Right cardiac atrium (tissue), 5 donors: ENCODE measurements around the gene NOX5. TPM values are rescaled to one million over a fixed set of nuclear protein-coding genes. Genes with fewer than 3 reads are reported as not detected.
"Not testable (repeated sequence)": the region's sequence is repeated elsewhere in the genome, so short reads cannot be mapped to it uniquely, and the experiment has no call there.

ENCODE experiments used
- ATAC-seq, 2 donors: fragments of 200-7000 bp; cut with Tn5 transposase; one replicate each; pipeline versions ENCODE4 v1.8.0 to v1.9.1; 2020; ENCODE audit warnings: moderate library complexity in 2 of 2, mild to moderate bottlenecking in 1 of 2
- DNase-seq, 3 donors: peaks; one replicate each; pipeline ENCODE4 v3.0.0-alpha.2; 2020
- H3K27ac ChIP-seq: one replicate; pipeline ENCODE4 v1.5.1; 2013; ENCODE audit warnings: mild to moderate bottlenecking, low read length, control low read depth, moderate library complexity
- H3K27me3 ChIP-seq: one replicate; pipeline ENCODE4 v1.6.1; 2013; ENCODE audit not compliant: control insufficient read depth, insufficient read depth
- H3K4me1 ChIP-seq: one replicate; pipeline ENCODE4 v1.6.1; 2013; ENCODE audit warnings: low read length; ENCODE audit not compliant: control insufficient read depth, insufficient read depth
- H3K4me3 ChIP-seq: one replicate; pipeline ENCODE4 v1.5.1; 2013; ENCODE audit warnings: low read length, control low read depth
- H3K9me3 ChIP-seq: one replicate; pipeline ENCODE4 v1.6.1; 2013; ENCODE audit warnings: low read length; ENCODE audit not compliant: control insufficient read depth
- WGBS: extraction: QIAGEN DNeasy Blood & Tissue Kit; methylation state at CpG from one replicate; pipeline ENCODE4 v1.1.7; 2013; 5-methylcytosine and 5-hydroxymethylcytosine counted together
- intact Hi-C, 4 donors: fragments of 100-400 bp; cut with DNase I; formaldehyde crosslinking; loops; one replicate each; pipeline versions ENCODE4 v1.11.0 to v1.14.0; 2022 to 2023
- long read RNA-seq, 4 donors: library from polyadenylated mRNA; unstranded; transcript quantifications; one replicate each; pipeline ENCODE4 v2.0.0, GENCODE V29; 2020 to 2021
- polyA plus RNA-seq: library from polyadenylated mRNA; stranded (reverse); fragments of 200-250 nt; gene quantifications from one replicate; pipeline ENCODE4 v1.2.3, GENCODE V29; 2013
- total RNA-seq, 4 donors: library from RNA; stranded (reverse); fragmentation: NEBNext Ultra II Directional; extraction: Animal tissue kit (Norgen Biotek cat#: 25700); gene quantifications; one replicate each; pipeline ENCODE4 v1.2.1, GENCODE V29; 2021
- donor health status: healthy with polysubstance abuse.
- donor health status: DM: no; HTN: yes; CAD: no.
- donor health status: DM: no; HTN: no; CAD: no.
- donor health status: DM: no; HTN: yes; CAD: no; lungs with severe emphysema.
- donor health status: DM: yes; HTN: yes; CAD: no.

NOX5 gene, protein sequence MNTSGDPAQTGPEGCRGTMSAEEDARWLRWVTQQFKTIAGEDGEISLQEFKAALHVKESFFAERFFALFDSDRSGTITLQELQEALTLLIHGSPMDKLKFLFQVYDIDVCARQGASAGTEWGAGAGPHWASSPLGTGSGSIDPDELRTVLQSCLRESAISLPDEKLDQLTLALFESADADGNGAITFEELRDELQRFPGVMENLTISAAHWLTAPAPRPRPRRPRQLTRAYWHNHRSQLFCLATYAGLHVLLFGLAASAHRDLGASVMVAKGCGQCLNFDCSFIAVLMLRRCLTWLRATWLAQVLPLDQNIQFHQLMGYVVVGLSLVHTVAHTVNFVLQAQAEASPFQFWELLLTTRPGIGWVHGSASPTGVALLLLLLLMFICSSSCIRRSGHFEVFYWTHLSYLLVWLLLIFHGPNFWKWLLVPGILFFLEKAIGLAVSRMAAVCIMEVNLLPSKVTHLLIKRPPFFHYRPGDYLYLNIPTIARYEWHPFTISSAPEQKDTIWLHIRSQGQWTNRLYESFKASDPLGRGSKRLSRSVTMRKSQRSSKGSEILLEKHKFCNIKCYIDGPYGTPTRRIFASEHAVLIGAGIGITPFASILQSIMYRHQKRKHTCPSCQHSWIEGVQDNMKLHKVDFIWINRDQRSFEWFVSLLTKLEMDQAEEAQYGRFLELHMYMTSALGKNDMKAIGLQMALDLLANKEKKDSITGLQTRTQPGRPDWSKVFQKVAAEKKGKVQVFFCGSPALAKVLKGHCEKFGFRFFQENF
- total RNA-seq = under 1 TPM in 3 of 4 donors, not detected in 1; 0.03 to 0.17 (median 0.06) TPM
- 0.09 TPM for polyA plus RNA-seq
- long read RNA-seq, donor 1, partial matches to known transcripts = 0 of 2 reads
- long read RNA-seq, donor 1, other reads (novel, unspliced or antisense) = 2 of 2 reads
- long read RNA-seq, donor 2 = 0 reads
- long read RNA-seq, donor 3 = 0 reads
- long read RNA-seq, donor 4, partial matches to known transcripts = 0 of 1 reads
- long read RNA-seq, donor 4, other reads (novel, unspliced or antisense) = 1 of 1 reads

DNA sequence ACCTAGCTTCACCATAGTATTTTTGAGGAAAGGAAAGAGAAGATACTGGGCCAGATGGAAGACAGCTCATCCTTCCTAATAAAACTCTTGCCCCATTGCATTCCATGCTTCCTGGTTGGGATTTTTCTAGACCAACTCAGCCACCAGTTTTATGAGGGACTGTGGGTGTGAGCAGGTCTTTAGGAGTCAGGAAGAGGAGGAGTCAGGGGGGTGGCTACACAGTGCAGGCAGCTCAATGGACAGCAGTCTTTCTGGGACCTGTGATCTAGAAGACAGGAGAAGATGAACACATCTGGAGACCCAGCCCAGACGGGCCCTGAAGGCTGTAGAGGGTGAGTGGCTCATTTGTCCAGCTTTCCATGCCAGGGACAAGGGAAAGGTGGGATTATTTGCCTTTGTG, at the start of gene NOX5:
Gene NOX5, plus strand, starts transcription at position 242 of the 400 bp plus-strand sequence. Its CDS starts 41 bp downstream, at position 283.
- 52% methylated on average over 1 of the region's 1 CpG for WGBS

DNA sequence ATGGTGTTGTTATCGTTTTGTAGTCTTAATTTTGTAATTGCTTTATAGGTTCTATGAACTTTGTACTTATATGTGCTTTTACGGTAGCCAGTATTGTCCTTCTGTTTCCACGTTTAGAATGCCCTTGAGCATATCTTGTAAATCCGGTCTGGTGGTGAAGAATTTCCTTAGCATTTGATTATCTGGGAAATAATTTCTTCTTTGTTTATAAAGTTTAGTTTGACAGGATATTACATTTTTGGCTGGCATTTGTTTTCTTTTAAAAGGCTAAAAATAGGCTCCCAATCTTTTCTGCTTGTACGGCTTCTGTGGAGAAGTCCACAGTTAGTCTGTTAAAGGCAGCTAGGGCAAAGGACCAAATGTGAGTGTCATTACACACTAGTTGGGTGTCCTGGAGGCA, 47.5 kb upstream of the NOX5 start:
- no peaks in the 10 kb centered on the region for H3K27me3 ChIP-seq
- 55% methylated on average over 5 of the region's 5 CpGs for WGBS
- no peaks in the 10 kb centered on the region for H3K9me3 ChIP-seq

More for the DNA sequence above, at the start of gene NOX5:
- H3K27me3 ChIP-seq = no peaks in the 10 kb centered on the region
- DNase-seq (no peak), ATAC-seq (no peak)
- no peak within 1 kb of the TSS for H3K4me3 ChIP-seq
- no peak within 1 kb of the TSS for H3K27ac ChIP-seq
- H3K4me1 ChIP-seq = no peaks in the 10 kb centered on the region
- intact Hi-C loops = no loop called here
- no peaks in the 10 kb centered on the region for H3K9me3 ChIP-seq

DNA sequence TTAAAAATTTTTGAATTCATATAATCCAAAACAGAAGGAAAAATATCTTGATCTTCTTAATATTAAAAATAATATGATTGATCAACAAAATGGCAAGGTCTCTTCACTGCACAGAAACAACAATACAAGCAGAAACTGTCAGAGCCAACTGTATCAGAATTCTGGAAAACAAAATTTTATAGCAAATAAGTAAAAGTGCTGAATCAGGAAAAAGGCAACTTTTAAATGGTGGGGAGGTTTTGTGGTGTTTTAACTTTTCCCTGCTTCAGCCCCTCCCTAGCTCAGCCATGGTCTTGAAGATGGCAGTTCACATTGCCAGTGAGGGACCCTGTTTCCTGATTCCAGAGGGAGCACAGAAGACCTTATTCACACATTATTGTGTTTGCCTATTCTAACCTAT, 46.5 kb upstream of the NOX5 start:
- Histone ChIP-seq H3K9me3 (no peaks in the 10 kb centered on the region), H3K4me3 (no peak overlapping the region), H3K27me3 (no peaks in the 10 kb centered on the region), H3K27ac (no peak overlapping the region), H3K4me1 (no peaks in the 10 kb centered on the region)
- no peak for DNase-seq
- intact Hi-C loops = no loop called here
- no peak for ATAC-seq

More for the DNA sequence above, 47.5 kb upstream of the NOX5 start:
- no peak overlapping the region for H3K4me3 ChIP-seq
- DNase-seq (no peak), ATAC-seq (no peak)
- intact Hi-C loops = no loop called here
- H3K4me1 ChIP-seq = no peaks in the 10 kb centered on the region
- H3K27ac ChIP-seq = no peak overlapping the region

DNA sequence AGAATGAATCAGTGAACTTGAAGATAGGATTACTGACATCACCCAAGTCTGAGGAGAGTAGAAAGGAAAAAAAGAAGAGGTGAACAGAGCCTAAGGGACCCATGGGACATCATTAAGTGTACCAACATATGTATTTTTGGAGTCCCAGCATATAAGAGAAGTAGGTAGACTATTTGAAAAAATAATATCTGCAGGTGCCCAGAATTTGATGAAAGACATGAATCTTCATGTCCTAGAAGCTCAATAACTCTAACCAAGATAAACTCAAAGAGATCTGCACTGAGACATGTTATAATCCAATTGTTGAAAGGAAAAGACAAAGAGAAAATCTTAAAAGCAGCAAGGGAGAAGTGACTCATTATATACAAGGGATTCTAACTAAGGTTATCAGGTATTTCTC, 45.2 kb upstream of the NOX5 start:
- ATAC-seq (no peak), DNase-seq (no peak)
- no peaks in the 10 kb centered on the region for H3K27me3 ChIP-seq
- H3K9me3 ChIP-seq = no peaks in the 10 kb centered on the region
- no peak overlapping the region for H3K4me3 ChIP-seq
- no peaks in the 10 kb centered on the region for H3K4me1 ChIP-seq
- H3K27ac ChIP-seq = no peak overlapping the region
- intact Hi-C loops = no loop called here

DNA sequence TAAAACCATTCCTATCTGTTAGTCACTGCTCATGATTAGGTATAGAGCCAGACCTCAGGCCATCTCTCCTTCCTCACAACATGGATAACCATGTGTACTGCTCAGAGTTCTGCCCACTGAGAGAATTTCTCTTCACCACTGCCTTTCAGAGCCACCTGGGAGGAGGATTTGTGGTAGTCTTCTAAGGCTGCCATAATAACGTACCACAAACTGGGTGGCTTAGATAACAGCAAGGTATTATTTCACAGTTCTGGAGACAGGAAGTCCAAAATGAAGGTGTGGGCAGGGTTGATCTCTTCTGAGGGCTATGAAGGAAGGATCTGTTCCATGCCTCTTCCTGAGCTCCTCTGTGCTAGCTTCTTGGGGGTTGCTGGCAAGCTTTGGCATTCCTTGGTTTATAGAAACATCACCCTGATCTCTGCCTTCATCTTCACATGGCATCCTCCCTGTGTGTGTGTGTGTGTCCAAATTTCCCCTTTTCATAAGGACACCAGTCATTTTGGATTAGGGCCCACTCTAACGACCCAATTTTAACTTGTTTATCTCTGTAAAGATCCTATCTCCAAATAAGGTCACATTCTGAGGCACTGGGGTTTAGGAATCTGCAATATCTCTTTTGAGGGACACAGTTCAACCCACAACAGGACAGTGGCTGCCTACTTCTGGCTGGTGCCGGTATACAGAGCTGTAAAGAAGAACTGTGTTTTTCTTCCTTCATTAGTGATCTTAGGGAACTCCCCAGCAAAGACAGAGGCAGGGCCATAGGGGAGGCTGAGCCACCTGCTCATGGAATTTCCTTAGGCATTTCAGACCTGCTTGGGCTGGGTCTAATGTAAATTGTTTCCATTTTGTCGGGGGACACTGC, 42.1 kb upstream of the NOX5 start:
- DNase-seq (no peak), ATAC-seq (no peak)
- Histone ChIP-seq H3K9me3 (no peaks in the 10 kb centered on the region), H3K4me3 (no peak overlapping the region), H3K27ac (no peak overlapping the region), H3K4me1 (no peaks in the 10 kb centered on the region), H3K27me3 (no peaks in the 10 kb centered on the region)
- intact Hi-C loops = no loop called here
- WGBS = 47% methylated on average over 4 of the region's 4 CpGs

DNA sequence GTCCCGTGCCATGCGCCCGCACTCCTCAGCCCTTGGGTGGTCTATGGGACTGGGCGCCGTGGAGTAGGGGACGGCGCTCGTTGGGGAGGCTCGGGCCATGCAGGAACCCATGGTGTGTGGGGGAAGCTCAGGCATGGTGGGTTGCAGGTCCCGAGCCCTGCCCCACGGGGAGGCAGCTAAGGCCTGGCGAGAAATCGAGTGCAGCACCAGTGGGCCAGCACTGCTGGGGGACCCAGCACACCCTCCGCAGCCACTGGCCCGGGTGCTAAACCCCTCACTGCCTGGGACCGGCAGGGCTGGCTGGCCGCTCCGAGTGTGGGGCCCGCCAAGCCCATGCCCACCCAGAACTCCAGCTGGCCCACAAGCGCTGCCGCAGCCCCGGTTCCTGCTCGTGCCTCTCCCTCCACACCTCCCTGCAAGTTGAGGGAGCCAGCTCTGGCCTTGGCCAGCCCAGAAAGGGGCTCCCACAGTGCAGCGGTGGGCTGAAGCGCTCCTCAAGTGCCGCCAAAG, 38.8 kb upstream of the NOX5 start:
- ATAC-seq, H3K9me3 ChIP-seq, H3K27ac ChIP-seq, H3K27me3 ChIP-seq, intact Hi-C loops, DNase-seq, H3K4me3 ChIP-seq, H3K4me1 ChIP-seq: not testable (repeated sequence)
- WGBS = 98% methylated on average over 26 of the region's 26 CpGs

DNA sequence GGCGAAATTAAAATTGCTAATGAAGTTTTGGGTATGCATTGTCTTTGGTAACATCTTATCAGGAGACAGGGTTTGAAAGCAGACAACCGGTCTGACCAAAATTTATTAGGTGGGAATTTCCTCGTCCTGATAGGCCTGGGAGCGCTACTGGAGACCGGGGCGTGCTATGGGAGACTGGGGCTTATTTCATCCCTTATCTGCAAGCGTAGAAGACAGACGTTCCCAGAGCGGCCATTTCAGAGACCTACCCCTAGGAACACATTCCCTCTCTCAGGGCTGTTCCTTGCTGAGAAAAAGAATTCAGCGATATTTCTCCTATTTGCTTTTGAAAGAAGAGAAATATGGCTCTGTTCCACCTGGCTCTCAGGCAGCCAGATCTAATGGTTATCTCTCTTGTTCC, 37.1 kb upstream of the NOX5 start:
- WGBS = 88% methylated on average over 10 of the region's 10 CpGs

DNA sequence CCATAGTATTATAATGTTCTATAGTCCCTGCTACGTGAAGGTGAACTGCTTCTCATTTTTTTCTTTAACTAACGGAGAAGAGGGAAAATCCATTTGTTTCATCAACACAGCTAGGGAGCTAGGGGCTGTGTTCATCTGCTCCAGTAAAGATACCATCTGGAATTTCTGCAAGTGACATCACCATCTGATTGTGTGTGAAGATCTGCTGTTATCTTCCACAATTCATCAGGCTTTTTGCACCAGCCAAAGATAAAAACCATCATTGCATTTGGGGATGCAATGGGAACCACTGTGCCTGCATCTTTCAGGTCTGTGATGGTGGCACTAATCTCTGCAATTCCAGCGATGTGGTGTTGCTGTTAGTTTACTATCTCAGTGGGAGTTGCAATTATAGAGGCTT, 35.5 kb upstream of the NOX5 start:
- Histone ChIP-seq H3K4me1 (no peaks in the 10 kb centered on the region), H3K9me3 (no peaks in the 10 kb centered on the region), H3K4me3 (no peak overlapping the region), H3K27me3 (no peaks in the 10 kb centered on the region), H3K27ac (no peak overlapping the region)
- intact Hi-C loops = no loop called here
- WGBS = 74% methylated on average over 3 of the region's 3 CpGs
- no peak for ATAC-seq
- DNase-seq = no peak

More for the DNA sequence above, 37.1 kb upstream of the NOX5 start:
- H3K27me3 ChIP-seq, H3K9me3 ChIP-seq, ATAC-seq, H3K4me1 ChIP-seq, intact Hi-C loops, H3K4me3 ChIP-seq, DNase-seq, H3K27ac ChIP-seq: not testable (repeated sequence)

DNA sequence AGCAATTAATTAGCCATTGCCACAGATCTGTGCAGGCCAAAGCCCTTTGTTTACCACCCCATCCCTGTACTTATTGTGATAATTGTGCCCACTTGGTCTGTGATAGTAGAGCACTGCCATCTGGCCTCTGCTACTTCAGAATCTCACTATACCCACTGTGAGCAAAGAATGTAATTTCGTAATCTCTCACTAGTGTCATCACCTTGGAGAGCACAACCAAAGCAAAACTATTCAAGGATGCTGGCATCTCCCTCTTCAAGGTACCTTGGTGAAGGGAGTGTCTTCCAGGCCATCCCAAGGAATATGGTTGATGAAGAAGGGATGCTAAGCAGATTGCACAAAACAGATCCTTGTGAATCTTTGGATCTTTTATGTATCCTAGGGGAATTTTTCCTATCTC, 34.7 kb upstream of the NOX5 start:
- Histone ChIP-seq H3K27me3 (no peaks in the 10 kb centered on the region), H3K4me3 (no peak overlapping the region), H3K27ac (no peak overlapping the region), H3K4me1 (no peaks in the 10 kb centered on the region), H3K9me3 (no peaks in the 10 kb centered on the region)
- DNase-seq = no peak
- intact Hi-C loops = no loop called here
- no peak for ATAC-seq
- WGBS = 68% methylated on average over 1 of the region's 1 CpG

DNA sequence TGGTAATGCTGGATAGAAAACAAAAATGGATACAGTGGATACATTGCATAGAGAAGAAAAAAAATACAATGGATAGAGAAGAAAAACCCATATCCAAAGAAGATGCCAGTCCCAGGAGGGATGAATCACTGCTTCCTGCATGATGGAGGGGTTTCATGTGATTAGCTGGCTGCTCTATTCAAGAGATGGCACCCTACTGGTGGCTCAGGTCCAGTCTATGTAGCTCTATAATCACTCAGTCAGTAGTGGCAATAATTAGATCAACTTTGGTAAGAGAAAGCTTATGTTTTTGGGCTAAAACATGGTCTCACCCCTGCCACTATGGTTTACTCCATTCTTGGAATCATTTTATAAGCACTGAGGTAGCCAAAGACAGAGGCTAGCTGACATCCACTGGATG, 33.7 kb upstream of the NOX5 start:
- Histone ChIP-seq H3K27ac (no peak overlapping the region), H3K9me3 (no peaks in the 10 kb centered on the region), H3K4me3 (no peak overlapping the region), H3K4me1 (no peaks in the 10 kb centered on the region), H3K27me3 (no peaks in the 10 kb centered on the region)
- intact Hi-C loops = no loop called here
- DNase-seq (no peak), ATAC-seq (no peak)
